NCI-H1105 (cell line): Measurements from ENCODE around the gene PRR16.

Source experiments
- DNase-seq: peaks from one replicate; lab custom pipeline; 2025; lab: John Stamatoyannopoulos, UW

The PRR16 gene

GRCh38 chr5:120463006-120463680 lies 957 bp upstream of the PRR16 start:
- no peak for DNase-seq

- DNase-seq: no peak
Measured at GRCh38 chr5:120464627-120465435, 731 bp downstream of the PRR16 start.

- DNase-seq: no peak
Measured at GRCh38 chr5:120465436-120465961, 1.4 kb downstream of the PRR16 start.

- no peak for DNase-seq
Measured at GRCh38 chr5:120466341-120467006, 2.4 kb downstream of the PRR16 start.

- DNase-seq: no peak
Measured at GRCh38 chr5:120471971-120472370, 7.9 kb downstream of the PRR16 start.

GRCh38 chr5:120472911-120473310 lies 8.8 kb downstream of the PRR16 start:
- DNase-seq: no peak

- no peak for DNase-seq
Measured at GRCh38 chr5:120473332-120473731, 9.2 kb downstream of the PRR16 start.

- no peak for DNase-seq
Measured at GRCh38 chr5:120476063-120476462, 12.0 kb downstream of the PRR16 start.

GRCh38 chr5:120479066-120479465 lies 15.0 kb downstream of the PRR16 start:
- no peak for DNase-seq

GRCh38 chr5:120499876-120500563 lies 35.9 kb downstream of the PRR16 start:
- no peak for DNase-seq

GRCh38 chr5:120502531-120502930 lies 38.4 kb downstream of the PRR16 start:
- no peak for DNase-seq

GRCh38 chr5:120503341-120503740 lies 39.2 kb downstream of the PRR16 start:
- no peak for DNase-seq

- DNase-seq: no peak
Measured at GRCh38 chr5:120504057-120504456, 40.0 kb downstream of the PRR16 start.

- DNase-seq: no peak
Measured at GRCh38 chr5:120507197-120507596, 43.1 kb downstream of the PRR16 start.

- no peak for DNase-seq
Measured at GRCh38 chr5:120507800-120508463, 43.8 kb downstream of the PRR16 start.

- DNase-seq: no peak
Measured at GRCh38 chr5:120509053-120509452, 45.0 kb downstream of the PRR16 start.

GRCh38 chr5:120510098-120510637 lies 46.1 kb downstream of the PRR16 start:
- no peak for DNase-seq

- no peak for DNase-seq
Measured at GRCh38 chr5:120510994-120511686, 47.0 kb downstream of the PRR16 start.

- DNase-seq: no peak
Measured at GRCh38 chr5:120512068-120512467, 48.0 kb downstream of the PRR16 start.

GRCh38 chr5:120512791-120513650 lies 48.9 kb downstream of the PRR16 start:
- DNase-seq: no peak
